ENCODE measurements around the gene PUM2.

GRCh38 chr2:20254731-20255130, 95.9 kb downstream of the PUM2 start:
- no peak for TF ChIP-seq CTCF (IDR thresholded peaks at IDR 0.05)
- no peak for TF ChIP-seq POLR2A (IDR thresholded peaks at IDR 0.05)

Data from esophagus squamous epithelium (tissue), 4 donors.